Measurements from ENCODE around the gene XCR1.
"Not testable (repeated sequence)": the region's sequence is repeated elsewhere in the genome, so short reads cannot be mapped to it uniquely, and the experiment has no call there.

The XCR1 gene, protein sequence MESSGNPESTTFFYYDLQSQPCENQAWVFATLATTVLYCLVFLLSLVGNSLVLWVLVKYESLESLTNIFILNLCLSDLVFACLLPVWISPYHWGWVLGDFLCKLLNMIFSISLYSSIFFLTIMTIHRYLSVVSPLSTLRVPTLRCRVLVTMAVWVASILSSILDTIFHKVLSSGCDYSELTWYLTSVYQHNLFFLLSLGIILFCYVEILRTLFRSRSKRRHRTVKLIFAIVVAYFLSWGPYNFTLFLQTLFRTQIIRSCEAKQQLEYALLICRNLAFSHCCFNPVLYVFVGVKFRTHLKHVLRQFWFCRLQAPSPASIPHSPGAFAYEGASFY

DNA sequence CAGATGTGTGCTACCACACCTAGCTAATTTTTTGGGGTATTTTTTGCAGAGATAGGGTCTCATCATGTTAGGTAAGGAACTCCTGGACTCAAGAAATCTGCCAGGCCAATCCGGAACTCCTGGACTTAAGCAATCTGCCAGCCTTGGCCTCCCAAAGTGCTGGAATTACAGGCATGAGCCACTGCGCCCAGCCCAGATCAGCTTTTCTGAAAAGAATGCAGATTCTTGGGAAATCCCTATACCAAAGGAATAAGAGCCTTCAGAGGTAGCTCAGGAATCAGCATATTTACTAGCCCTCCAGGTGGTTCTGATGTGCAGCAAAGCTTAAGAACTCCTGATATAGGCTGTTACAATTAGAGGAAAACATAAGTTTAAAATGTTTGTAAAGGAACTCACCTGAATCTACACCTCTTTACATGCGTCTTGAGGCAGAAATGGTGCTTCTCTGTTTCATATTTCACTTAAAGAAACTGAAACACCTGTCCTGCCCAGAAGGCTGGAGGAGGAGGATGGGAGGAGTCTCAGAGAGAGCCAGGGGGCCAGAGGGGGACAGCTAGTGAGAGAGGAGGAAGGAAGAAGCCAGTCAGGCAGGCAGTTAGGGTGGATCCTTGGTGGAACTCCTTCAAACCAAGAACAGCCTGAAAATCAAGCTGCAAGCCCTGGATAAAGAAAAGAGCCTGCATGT lies at the start of gene XCR1:
XCR1 (minus strand) TSS at position 463 of the 685 bp plus-strand sequence. CDS start 5,536 bp downstream, outside the sequence.
- DNase-seq, result no peak

DNA sequence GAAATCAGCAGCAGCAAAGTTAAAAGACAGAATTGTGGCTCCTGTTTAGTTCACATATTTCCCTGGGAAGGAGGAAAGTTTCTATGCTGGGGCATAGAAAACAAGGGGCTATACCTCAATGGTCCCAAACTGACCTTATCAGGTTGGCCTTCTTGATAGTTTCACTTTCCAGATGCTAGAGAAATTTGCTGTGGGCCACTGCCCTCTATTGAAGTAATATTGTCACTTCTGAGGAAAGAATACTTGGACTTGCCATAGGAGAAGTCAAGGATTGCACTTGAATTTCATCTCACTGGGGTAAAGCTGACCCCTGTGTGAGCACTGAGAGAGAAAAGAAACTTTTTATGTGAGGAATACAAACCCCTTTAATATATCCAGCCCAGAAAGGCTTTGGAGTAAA lies 49.3 kb upstream of the XCR1 start:
- no peak for DNase-seq

DNA sequence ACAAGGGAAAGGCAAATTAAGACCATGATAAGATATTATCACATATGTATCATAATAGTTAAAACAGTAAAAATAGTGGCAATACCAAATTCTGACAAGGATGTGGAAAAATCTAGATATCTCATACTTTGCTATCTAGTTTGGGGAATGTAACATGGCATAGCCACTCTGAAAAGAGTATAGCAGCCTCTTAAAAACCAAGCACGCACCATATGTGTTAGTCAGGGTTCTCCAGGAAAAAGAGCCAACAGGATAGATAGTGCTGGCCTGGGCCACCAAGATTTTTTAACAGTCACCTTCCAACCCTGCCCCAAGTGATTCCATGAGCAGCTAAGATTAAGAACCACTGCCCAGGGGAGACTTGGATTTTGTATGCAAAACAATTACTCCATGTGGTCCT lies 48.5 kb upstream of the XCR1 start:
- DNase-seq, result no peak

- no peak for DNase-seq
Observed at GRCh38 chr3:46071222-46071858, 44.1 kb upstream of the XCR1 start.

GRCh38 chr3:46070595-46071093 lies 43.4 kb upstream of the XCR1 start:
- no peak for DNase-seq

DNA sequence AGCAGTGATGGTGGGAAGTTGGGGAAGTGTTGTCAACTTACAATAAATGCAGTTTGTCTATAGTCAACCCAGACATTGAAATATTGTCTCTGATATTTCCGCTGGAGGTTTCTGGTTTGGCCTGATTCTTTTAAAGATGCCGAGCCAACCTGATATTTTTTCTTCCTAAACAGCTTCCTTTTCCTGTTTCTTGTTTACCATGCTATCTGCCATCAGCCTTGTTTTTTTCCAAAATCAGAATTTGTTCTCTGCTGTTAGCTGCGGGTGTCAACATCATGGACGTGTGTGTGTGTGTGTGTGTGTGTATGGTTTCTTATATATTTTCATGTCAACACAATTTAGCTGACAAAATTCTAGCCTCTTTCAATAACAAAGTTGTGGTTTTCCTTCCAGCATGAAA lies 41.2 kb upstream of the XCR1 start:
- DNase-seq, result no peak

- no peak for DNase-seq
Observed at GRCh38 chr3:46067401-46067800, 40.1 kb upstream of the XCR1 start.

GRCh38 chr3:46065750-46066256 lies 38.5 kb upstream of the XCR1 start:
- DNase-seq, result no peak

- DNase-seq, result peak; percentile 79
Observed at GRCh38 chr3:46065294-46065705, 38.0 kb upstream of the XCR1 start.

DNA sequence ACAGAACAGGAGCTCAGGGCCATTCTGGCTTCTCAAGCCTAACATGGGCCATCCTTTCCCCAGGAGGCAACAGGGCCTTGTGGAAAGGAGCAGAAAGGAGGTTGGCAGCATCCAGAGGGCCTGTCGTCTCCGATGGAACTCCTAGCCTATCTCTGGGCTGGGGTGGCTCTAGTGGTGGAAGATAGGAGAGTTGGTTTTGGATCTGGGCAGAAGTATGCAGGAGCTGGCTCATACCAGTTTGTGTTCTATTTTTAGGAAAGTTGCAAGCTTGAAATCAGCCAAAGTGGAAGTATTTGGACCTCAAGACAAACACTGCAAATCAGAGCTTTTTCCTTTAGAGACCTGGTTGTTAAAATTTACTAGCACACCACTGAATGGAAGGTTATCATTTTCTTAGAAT lies 35.4 kb upstream of the XCR1 start:
- no peak for DNase-seq

- no peak for DNase-seq
Observed at GRCh38 chr3:46061887-46062286, 34.6 kb upstream of the XCR1 start.

- DNase-seq, result no peak
Observed at GRCh38 chr3:46061108-46061720, 33.9 kb upstream of the XCR1 start.

DNA sequence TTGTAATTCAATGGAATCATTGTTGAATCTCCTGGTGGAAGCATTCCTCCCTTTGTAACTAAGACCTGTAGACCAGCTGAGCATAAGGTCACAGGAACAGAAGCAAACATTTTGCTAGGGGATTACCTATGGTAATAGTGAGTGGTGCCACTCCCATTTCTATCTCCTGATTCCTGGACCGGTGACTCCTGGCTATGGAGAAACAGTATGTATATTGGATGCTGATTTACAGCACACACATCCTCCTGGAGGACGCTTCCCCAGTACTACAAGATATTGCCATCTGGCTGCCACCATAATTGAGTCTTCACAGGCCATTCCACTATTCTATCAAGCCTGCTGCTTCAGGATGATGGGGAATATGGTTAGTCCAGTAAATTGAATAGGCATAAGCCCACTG lies 33.3 kb upstream of the XCR1 start:
- DNase-seq, result no peak

DNA sequence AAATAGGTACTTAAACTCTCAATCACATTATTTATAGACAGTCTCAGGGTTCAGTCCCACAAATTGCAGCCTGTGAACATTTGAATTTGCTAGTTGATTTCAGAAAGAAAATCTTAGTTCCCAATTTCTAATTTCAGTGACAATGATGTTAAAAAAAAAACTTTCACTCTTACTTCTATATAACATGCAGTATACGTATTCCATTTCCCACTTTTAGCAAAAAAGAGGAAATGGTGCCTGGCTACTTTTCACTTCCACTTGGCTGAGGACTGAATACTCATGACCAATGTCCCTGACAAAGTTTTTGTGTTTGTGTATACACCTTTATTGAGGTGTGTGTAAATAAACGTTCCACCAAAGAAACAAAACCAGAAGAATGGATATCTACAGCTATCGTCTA lies 32.1 kb upstream of the XCR1 start:
- no peak for DNase-seq

- no peak for DNase-seq
Observed at GRCh38 chr3:46058981-46059380, 31.7 kb upstream of the XCR1 start.

DNA sequence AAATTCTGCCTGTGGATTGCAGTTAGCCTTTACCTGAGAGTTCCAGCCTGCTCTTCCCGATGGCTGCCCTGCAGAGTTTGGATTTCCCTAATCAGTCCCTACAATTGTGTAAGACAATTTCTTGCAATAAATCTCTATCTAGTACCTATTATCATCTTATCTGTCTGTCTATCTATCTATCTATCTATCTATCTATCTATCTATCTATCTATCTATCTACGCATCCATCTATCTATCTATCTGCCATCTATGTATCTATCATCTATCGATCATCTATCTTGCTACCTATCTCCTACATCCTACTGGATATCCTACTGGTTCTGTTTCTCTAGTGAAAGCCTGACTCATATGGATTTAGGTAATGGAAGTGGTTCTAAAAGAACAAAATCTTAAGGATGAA lies 30.4 kb upstream of the XCR1 start:
- DNase-seq, result no peak

GRCh38 chr3:46056686-46057085 lies 29.4 kb upstream of the XCR1 start:
- no peak for DNase-seq

- DNase-seq, result not testable (repeated sequence)
Observed at GRCh38 chr3:46053761-46054515, 26.7 kb upstream of the XCR1 start.

DNA sequence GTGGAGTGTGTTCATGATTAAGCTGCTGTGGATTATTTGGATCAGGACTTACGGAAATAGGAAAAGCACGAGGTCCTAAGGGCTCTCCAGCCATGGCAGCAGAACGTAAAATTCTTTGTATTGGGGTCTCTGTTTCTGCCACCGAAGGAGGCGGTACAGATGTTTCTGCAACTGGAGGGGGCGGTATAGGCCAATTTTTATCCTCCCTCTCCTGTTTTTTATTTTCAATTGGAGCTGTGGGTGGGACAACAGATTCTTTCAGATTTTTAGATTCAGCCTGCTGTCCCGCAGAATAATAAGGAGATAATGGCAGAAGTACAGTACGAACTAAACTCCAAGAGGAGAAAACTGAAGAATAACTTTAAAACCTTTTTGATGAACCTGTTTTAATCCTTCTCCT lies 26.0 kb upstream of the XCR1 start:
- not testable (repeated sequence) for DNase-seq

DNA sequence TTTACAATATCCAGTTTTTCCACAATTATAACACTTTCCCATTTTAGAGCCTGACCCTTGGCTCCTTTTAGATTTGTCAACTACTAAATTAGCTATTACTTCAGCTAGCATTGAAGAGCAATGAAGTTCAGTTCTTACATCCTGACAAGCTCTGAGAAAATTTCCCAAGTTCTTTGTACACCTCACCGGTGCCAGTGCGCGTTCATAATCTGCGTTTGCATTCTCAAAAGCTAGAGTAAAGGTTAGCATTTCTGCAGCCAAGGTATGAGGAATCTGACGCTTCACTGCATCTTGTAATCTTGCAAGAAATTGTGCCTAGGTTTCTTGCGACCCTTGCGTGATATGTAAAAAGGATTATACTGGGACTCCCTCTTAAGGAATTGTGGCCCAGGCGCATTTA lies 25.2 kb upstream of the XCR1 start:
- DNase-seq, result no peak

DNA sequence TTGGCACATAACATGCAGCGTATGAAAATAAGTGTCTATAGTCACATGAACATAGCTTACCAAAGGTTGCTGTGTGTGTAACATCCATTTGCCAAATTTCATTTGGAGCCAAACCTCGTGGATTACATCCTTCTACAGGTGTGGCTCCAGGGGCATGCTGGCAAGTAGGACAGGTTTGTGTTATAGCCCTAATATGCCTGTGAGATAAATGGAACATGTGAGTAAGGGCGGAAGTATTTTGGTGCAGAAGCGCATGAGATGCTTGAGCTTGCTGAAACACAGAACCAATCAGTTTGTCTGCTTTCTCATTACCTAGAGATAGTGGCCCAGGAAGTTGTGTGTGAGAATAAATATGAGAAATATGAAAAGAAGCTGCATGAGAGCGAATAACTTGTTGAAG lies 21.8 kb upstream of the XCR1 start:
- DNase-seq, result no peak

DNA sequence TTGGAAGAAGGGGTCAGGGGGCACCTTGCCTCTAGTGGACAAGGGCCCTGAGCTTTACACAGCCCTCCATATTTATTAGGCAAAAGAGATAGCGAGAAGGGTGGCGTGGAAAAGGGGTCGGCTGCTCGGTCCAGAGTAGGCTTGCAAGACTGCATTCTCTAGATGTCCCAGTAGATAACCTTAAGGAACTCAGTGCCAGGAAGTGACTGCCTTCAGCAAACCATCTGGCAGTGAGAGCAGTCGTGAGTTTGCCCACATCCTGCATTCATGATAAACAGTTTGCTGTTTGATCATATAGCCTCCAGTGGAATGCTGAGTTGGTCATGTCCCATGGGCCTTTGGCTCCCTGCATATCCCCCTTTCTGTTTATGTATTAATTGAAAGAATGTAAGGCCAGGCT lies 18.9 kb upstream of the XCR1 start:
- DNase-seq, result peak; percentile 23

- no peak for DNase-seq
Observed at GRCh38 chr3:46038916-46039315, 11.6 kb upstream of the XCR1 start.
